HepG2 (cell line): ENCODE data around the gene GJC2. TPM values are rescaled to one million over a fixed set of nuclear protein-coding genes. Genes with fewer than 3 reads are reported as not detected.
A peak's percentile ranks its signal among the peaks of the same experiment; 100 is the strongest.

Experiments
- ADNP ChIP-seq: sonication (generic); formaldehyde crosslinking; IDR thresholded peaks from 2 replicates; pipeline ENCODE4 v1.4.0; 2020; ENCODE audit warnings: missing genetic modification reagents
- NFATC3 ChIP-seq: sonication (generic); formaldehyde crosslinking; IDR thresholded peaks from 2 replicates; pipeline ENCODE4 v1.5.1; 2020; ENCODE audit warnings: mild to moderate bottlenecking, missing genetic modification reagents
- RELA ChIP-seq: sonication (generic); formaldehyde crosslinking; IDR thresholded peaks from 2 replicates; pipeline ENCODE4 v1.4.0; 2020; ENCODE audit warnings: missing genetic modification reagents
- RNF219 ChIP-seq: sonication (generic); formaldehyde crosslinking; IDR thresholded peaks from 2 replicates; pipeline ENCODE4 v1.5.0; 2020; ENCODE audit warnings: mild to moderate bottlenecking, missing genetic modification reagents
- SP1 ChIP-seq, 2 experiments: fragments of 450-650 bp in 1 of 2; sonication (generic) in 1 of 2; formaldehyde crosslinking in 1 of 2; IDR thresholded peaks; 2 replicates each; pipeline versions ENCODE4 v1.4.0 to v1.6.1; 2016 to 2020; ENCODE audit warnings: missing genetic modification reagents in 1 of 2
- TEAD3 ChIP-seq: optimal IDR thresholded peaks from 2 replicates; pipeline ENCODE3; 2016; ENCODE audit warnings: borderline replicate concordance
- ZFAT ChIP-seq: sonication (generic); formaldehyde crosslinking; conservative IDR thresholded peaks from 2 replicates; pipeline ENCODE4 v1.8.1; 2023; ENCODE audit warnings: missing genetic modification reagents, inconsistent platforms
- ZNF234 ChIP-seq: sonication (generic); formaldehyde crosslinking; conservative IDR thresholded peaks from 2 replicates; pipeline ENCODE4 v1.5.1; 2020; ENCODE audit warnings: mild to moderate bottlenecking, missing genetic modification reagents
- ZNF251 ChIP-seq: sonication (generic); formaldehyde crosslinking; IDR thresholded peaks from 2 replicates; pipeline ENCODE4 v1.9.0; 2021; ENCODE audit warnings: mild to moderate bottlenecking, missing genetic modification reagents
- ZNF263 ChIP-seq: sonication (generic); formaldehyde crosslinking; IDR thresholded peaks from 2 replicates; pipeline ENCODE4 v1.4.0; 2020; ENCODE audit warnings: missing genetic modification reagents
- ZNF264 ChIP-seq: sonication (generic); formaldehyde crosslinking; IDR thresholded peaks from 2 replicates; pipeline ENCODE4 v1.4.0; 2020; ENCODE audit warnings: missing genetic modification reagents
- ZNF382 ChIP-seq: sonication (generic); formaldehyde crosslinking; IDR thresholded peaks from 2 replicates; pipeline ENCODE4 v1.5.0; 2020; ENCODE audit warnings: missing genetic modification reagents, mild to moderate bottlenecking, borderline replicate concordance
- polyA plus RNA-seq, 8 experiments: library from polyadenylated mRNA; depleted of rRNA in 3 of 8; stranded (reverse) in 7 of 8; unstranded in 1 of 8; fragments of >200 nt; fragmentation: Illumina TruSeq in 4 of 8; extraction: Trizol in 4 of 8; gene quantifications; 2 replicates each; pipeline versions ENCODE4 v1.2.1 to v1.2.3, GENCODE V29; 2011 to 2016; ENCODE audit warnings: low read depth in 4 of 8, missing spikeins in 1 of 8, mixed read lengths in 1 of 8; ENCODE audit not compliant: insufficient read depth in 1 of 8
- total RNA-seq, 5 experiments: library from RNA; depleted of rRNA; stranded (reverse); fragments of >200 nt; fragmentation: Illumina TruSeq; extraction: Trizol; gene quantifications; 2 replicates each; pipeline ENCODE4 v1.2.3, GENCODE V29; 2016; ENCODE audit warnings: low read depth in 1 of 5
- TF ChIP-seq, protein P1 (sequence below): sonication (generic); formaldehyde crosslinking; IDR thresholded peaks from 2 replicates; pipeline ENCODE4 v1.4.0; 2020; ENCODE audit warnings: missing genetic modification reagents
- TF ChIP-seq, protein P2 (sequence below): sonication (generic); formaldehyde crosslinking; IDR thresholded peaks from 2 replicates; pipeline ENCODE4 v1.5.0; 2020; ENCODE audit warnings: missing genetic modification reagents
- TF ChIP-seq, protein P3 (sequence below): IDR thresholded peaks from 2 replicates; pipeline ENCODE4 v1.6.1; 2016
- TF ChIP-seq, protein P4 (sequence below): sonication (generic); formaldehyde crosslinking; IDR thresholded peaks from 2 replicates; pipeline ENCODE4 v1.4.0; 2020; ENCODE audit warnings: low read depth, mild to moderate bottlenecking, missing genetic modification reagents
- TF ChIP-seq, protein P5 (sequence below): sonication (generic); formaldehyde crosslinking; IDR thresholded peaks from 2 replicates; pipeline ENCODE4 v1.5.1; 2020; ENCODE audit warnings: mild to moderate bottlenecking, missing genetic modification reagents, borderline replicate concordance

GJC2 gene
- total and polyA plus RNA-seq, 2 of the 13 experiments (the other 11 are each of a cell fraction or from before 2014, with no cell fraction given), result 1.6 to 3.8 TPM

- TF ChIP-seq, protein P1, sequence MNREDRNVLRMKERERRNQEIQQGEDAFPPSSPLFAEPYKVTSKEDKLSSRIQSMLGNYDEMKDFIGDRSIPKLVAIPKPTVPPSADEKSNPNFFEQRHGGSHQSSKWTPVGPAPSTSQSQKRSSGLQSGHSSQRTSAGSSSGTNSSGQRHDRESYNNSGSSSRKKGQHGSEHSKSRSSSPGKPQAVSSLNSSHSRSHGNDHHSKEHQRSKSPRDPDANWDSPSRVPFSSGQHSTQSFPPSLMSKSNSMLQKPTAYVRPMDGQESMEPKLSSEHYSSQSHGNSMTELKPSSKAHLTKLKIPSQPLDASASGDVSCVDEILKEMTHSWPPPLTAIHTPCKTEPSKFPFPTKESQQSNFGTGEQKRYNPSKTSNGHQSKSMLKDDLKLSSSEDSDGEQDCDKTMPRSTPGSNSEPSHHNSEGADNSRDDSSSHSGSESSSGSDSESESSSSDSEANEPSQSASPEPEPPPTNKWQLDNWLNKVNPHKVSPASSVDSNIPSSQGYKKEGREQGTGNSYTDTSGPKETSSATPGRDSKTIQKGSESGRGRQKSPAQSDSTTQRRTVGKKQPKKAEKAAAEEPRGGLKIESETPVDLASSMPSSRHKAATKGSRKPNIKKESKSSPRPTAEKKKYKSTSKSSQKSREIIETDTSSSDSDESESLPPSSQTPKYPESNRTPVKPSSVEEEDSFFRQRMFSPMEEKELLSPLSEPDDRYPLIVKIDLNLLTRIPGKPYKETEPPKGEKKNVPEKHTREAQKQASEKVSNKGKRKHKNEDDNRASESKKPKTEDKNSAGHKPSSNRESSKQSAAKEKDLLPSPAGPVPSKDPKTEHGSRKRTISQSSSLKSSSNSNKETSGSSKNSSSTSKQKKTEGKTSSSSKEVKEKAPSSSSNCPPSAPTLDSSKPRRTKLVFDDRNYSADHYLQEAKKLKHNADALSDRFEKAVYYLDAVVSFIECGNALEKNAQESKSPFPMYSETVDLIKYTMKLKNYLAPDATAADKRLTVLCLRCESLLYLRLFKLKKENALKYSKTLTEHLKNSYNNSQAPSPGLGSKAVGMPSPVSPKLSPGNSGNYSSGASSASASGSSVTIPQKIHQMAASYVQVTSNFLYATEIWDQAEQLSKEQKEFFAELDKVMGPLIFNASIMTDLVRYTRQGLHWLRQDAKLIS (CRISPR knock-in tag), result no peak
- TF ChIP-seq, protein P2, sequence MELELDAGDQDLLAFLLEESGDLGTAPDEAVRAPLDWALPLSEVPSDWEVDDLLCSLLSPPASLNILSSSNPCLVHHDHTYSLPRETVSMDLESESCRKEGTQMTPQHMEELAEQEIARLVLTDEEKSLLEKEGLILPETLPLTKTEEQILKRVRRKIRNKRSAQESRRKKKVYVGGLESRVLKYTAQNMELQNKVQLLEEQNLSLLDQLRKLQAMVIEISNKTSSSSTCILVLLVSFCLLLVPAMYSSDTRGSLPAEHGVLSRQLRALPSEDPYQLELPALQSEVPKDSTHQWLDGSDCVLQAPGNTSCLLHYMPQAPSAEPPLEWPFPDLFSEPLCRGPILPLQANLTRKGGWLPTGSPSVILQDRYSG (CRISPR knock-in tag), result no peak
- TF ChIP-seq SP1 (IDR thresholded peaks at IDR 0.05), result no peak
- TF ChIP-seq SP1 (CRISPR knock-in tag; IDR thresholded peaks at IDR 0.05), result no peak
- TF ChIP-seq, protein P3, sequence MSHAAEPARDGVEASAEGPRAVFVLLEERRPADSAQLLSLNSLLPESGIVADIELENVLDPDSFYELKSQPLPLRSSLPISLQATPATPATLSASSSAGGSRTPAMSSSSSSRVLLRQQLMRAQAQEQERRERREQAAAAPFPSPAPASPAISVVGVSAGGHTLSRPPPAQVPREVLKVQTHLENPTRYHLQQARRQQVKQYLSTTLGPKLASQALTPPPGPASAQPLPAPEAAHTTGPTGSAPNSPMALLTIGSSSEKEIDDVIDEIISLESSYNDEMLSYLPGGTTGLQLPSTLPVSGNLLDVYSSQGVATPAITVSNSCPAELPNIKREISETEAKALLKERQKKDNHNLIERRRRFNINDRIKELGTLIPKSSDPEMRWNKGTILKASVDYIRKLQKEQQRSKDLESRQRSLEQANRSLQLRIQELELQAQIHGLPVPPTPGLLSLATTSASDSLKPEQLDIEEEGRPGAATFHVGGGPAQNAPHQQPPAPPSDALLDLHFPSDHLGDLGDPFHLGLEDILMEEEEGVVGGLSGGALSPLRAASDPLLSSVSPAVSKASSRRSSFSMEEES (CRISPR knock-in tag), result 0 out of 2 replicates have a peak, but pooled peaks have one; percentile 4
- no peak for TF ChIP-seq ZNF263 (CRISPR knock-in tag)
- no peak for TF ChIP-seq ZFAT
- no peak for TF ChIP-seq ZNF382 (CRISPR knock-in tag)
- peak; percentile 67 for TF ChIP-seq TEAD3 (CRISPR knock-in tag)
- TF ChIP-seq RELA, result no peak
- no peak for TF ChIP-seq ZNF251 (CRISPR knock-in tag)
- no peak for TF ChIP-seq RNF219
- no peak for TF ChIP-seq ZNF264 (CRISPR knock-in tag)
- TF ChIP-seq, protein P4, sequence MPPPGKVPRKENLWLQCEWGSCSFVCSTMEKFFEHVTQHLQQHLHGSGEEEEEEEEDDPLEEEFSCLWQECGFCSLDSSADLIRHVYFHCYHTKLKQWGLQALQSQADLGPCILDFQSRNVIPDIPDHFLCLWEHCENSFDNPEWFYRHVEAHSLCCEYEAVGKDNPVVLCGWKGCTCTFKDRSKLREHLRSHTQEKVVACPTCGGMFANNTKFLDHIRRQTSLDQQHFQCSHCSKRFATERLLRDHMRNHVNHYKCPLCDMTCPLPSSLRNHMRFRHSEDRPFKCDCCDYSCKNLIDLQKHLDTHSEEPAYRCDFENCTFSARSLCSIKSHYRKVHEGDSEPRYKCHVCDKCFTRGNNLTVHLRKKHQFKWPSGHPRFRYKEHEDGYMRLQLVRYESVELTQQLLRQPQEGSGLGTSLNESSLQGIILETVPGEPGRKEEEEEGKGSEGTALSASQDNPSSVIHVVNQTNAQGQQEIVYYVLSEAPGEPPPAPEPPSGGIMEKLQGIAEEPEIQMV, result no peak
- no peak for TF ChIP-seq NFATC3 (CRISPR knock-in tag)
- TF ChIP-seq ADNP (CRISPR knock-in tag), result no peak
- no peak for TF ChIP-seq ZNF234 (CRISPR knock-in tag)
- TF ChIP-seq, protein P5, sequence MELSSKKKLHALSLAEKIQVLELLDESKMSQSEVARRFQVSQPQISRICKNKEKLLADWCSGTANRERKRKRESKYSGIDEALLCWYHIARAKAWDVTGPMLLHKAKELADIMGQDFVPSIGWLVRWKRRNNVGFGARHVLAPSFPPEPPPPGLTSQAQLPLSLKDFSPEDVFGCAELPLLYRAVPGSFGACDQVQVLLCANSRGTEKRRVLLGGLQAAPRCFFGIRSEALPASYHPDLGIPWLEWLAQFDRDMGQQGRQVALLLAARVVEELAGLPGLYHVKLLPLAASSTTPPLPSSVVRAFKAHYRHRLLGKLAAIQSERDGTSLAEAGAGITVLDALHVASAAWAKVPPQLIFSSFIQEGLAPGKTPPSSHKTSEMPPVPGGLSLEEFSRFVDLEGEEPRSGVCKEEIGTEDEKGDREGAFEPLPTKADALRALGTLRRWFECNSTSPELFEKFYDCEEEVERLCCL, result no peak
These were observed 16.6 kb downstream of the GJC2 start (continued) for GRCh38 chr1:228166170-228166936.
